GM23338 (cell line): ENCODE results near the gene ERN1. TPM values are rescaled to one million over a fixed set of nuclear protein-coding genes. Genes with fewer than 3 reads are reported as not detected.

ENCODE experiments used
- ATAC-seq: fragments of 200-7000 bp; cut with Tn5 transposase; 3 replicates; pipeline ENCODE4 v1.9.1; 2020
- DNase-seq: peaks from one replicate; pipeline ENCODE4 v3.0.0-alpha.2; 2015; ENCODE audit warnings: low spot score
- H2AFZ ChIP-seq: fragments of 200-600 bp; sonication (generic); 2 replicates; pipeline ENCODE4 v1.8.0; 2016; ENCODE audit warnings: antibody characterized with exemption, mild to moderate bottlenecking, moderate library complexity
- H3F3A ChIP-seq: fragments of 200-600 bp; sonication (generic); replicated peaks from 2 replicates; pipeline ENCODE4 v1.8.0; 2017; ENCODE audit warnings: antibody characterized with exemption, mixed run types, low read depth
- H3K27ac ChIP-seq: fragments of 200-600 bp; sonication (generic); 2 replicates; pipeline ENCODE4 v1.6.1; 2016; ENCODE audit warnings: low read depth
- H3K27me3 ChIP-seq: fragments of 200-600 bp; sonication (generic); 2 replicates; pipeline ENCODE4 v1.8.0; 2016; ENCODE audit warnings: mild to moderate bottlenecking, mixed run types, moderate library complexity; ENCODE audit not compliant: insufficient read depth
- H3K36me3 ChIP-seq: fragments of 200-600 bp; sonication (generic); 2 replicates; pipeline ENCODE4 v1.8.0; 2016; ENCODE audit warnings: mild to moderate bottlenecking; ENCODE audit not compliant: insufficient read depth
- H3K4me1 ChIP-seq: fragments of 200-600 bp; sonication (generic); 2 replicates; pipeline ENCODE4 v1.8.0; 2016; ENCODE audit warnings: mild to moderate bottlenecking, moderate library complexity; ENCODE audit not compliant: insufficient read depth
- H3K4me2 ChIP-seq: fragments of 200-600 bp; sonication (generic); 2 replicates; pipeline ENCODE4 v1.7.1; 2017; ENCODE audit warnings: mixed run types
- H3K4me3 ChIP-seq: fragments of 200-600 bp; sonication (generic); 2 replicates; pipeline ENCODE4 v1.6.1; 2016; ENCODE audit warnings: mixed run types
- H3K79me2 ChIP-seq: fragments of 200-600 bp; sonication (generic); replicated peaks from 2 replicates; pipeline ENCODE4 v1.8.0; 2017; ENCODE audit warnings: mild to moderate bottlenecking; ENCODE audit not compliant: insufficient read depth
- H3K9me2 ChIP-seq: fragments of 200-600 bp; sonication (generic); 2 replicates; pipeline ENCODE4 v1.8.0; 2017; ENCODE audit not compliant: insufficient read depth
- H4K20me1 ChIP-seq: fragments of 200-600 bp; sonication (generic); replicated peaks from 2 replicates; pipeline ENCODE4 v1.8.0; 2017; ENCODE audit warnings: mild to moderate bottlenecking; ENCODE audit not compliant: insufficient read depth
- H3K27ac Mint-ChIP-seq: 2 replicates; pipeline ENCODE4 v1.8.0; 2020; ENCODE audit warnings: inconsistent platforms, mild to moderate bottlenecking, moderate library complexity, mixed read lengths
- H3K27me3 Mint-ChIP-seq: 3 replicates; pipeline ENCODE4 v1.8.0; 2022; ENCODE audit warnings: low read depth, mild to moderate bottlenecking, moderate library complexity, mixed read lengths, inconsistent platforms; ENCODE audit not compliant: insufficient read depth, poor library complexity
- H3K36me3 Mint-ChIP-seq: 3 replicates; pipeline ENCODE4 v1.8.0; 2021; ENCODE audit warnings: low read depth, mild to moderate bottlenecking, inconsistent platforms, moderate library complexity, mixed read lengths
- H3K4me1 Mint-ChIP-seq: 3 replicates; pipeline ENCODE4 v1.8.0; 2020; ENCODE audit warnings: mild to moderate bottlenecking, inconsistent platforms, mixed read lengths
- H3K4me3 Mint-ChIP-seq: 3 replicates; pipeline ENCODE4 v1.8.0; 2021; ENCODE audit warnings: moderate library complexity, mild to moderate bottlenecking, inconsistent platforms, mixed read lengths
- H3K9me3 Mint-ChIP-seq: 3 replicates; pipeline ENCODE4 v1.8.0; 2020; ENCODE audit warnings: moderate library complexity, mild to moderate bottlenecking, inconsistent platforms, mixed read lengths
- CREB1 ChIP-seq: fragments of 250-450 bp; sonication (Bioruptor Pico); IDR thresholded peaks from 2 replicates; pipeline ENCODE4 v1.5.0; 2020; ENCODE audit warnings: low read depth, mild to moderate bottlenecking, moderate library complexity
- EZH2 ChIP-seq: fragments of 200-600 bp; sonication (generic); IDR thresholded peaks from one replicate; pipeline ENCODE4 v1.8.0; 2017; ENCODE audit warnings: antibody characterized with exemption, mild to moderate bottlenecking, low read depth; ENCODE audit not compliant: unreplicated experiment
- EZH2phosphoT487 ChIP-seq: fragments of 200-600 bp; sonication (generic); IDR thresholded peaks from one replicate; pipeline ENCODE4 v1.8.1; 2018; ENCODE audit warnings: antibody characterized with exemption; ENCODE audit not compliant: unreplicated experiment
- JUNB ChIP-seq: IDR thresholded peaks from one replicate; pipeline ENCODE4 v1.6.1; 2016; ENCODE audit warnings: antibody characterized with exemption; ENCODE audit not compliant: unreplicated experiment
- NANOG ChIP-seq: IDR thresholded peaks from 2 replicates; pipeline ENCODE4 v1.6.1; 2016; ENCODE audit warnings: antibody characterized with exemption, borderline replicate concordance
- POLR2AphosphoS5 ChIP-seq: IDR thresholded peaks from 2 replicates; pipeline ENCODE4 v1.6.1; 2016; ENCODE audit warnings: antibody characterized with exemption, low read depth
- STAT1 ChIP-seq: IDR thresholded peaks from one replicate; pipeline ENCODE4 v1.6.1; 2016; ENCODE audit warnings: antibody characterized with exemption; ENCODE audit not compliant: unreplicated experiment
- ZNF114 ChIP-seq: fragments of 250-450 bp; sonication (Bioruptor Pico); IDR thresholded peaks from 2 replicates; pipeline ENCODE4 v1.5.0; 2020; ENCODE audit warnings: mild to moderate bottlenecking, moderate library complexity
- ZNF331 ChIP-seq: fragments of 250-450 bp; sonication (Bioruptor Pico); IDR thresholded peaks from 2 replicates; pipeline ENCODE4 v1.5.0; 2020; ENCODE audit warnings: low read depth, mild to moderate bottlenecking, moderate library complexity
- polyA plus RNA-seq: library from polyadenylated mRNA; unstranded; fragments of >200 nt; fragmentation: Nextera tagmentation; extraction: Ambion mirVana; gene quantifications from 2 replicates; pipeline ENCODE4 v1.2.1, GENCODE V29; 2016
- total RNA-seq: library from RNA; depleted of rRNA; stranded (reverse); fragments of >200 nt; shearing (Covaris generic); gene quantifications from 2 replicates; pipeline ENCODE4 v1.2.3, GENCODE V29; 2014
- TF ChIP-seq, protein P1 (sequence below): fragments of 250-450 bp; sonication (Bioruptor Pico); IDR thresholded peaks from 2 replicates; pipeline ENCODE4 v1.5.0; 2020; ENCODE audit warnings: mild to moderate bottlenecking, moderate library complexity
- TF ChIP-seq, protein P2 (sequence below), 2 experiments: fragments of 200-600 bp in 1 of 2; sonication (generic) in 1 of 2; conservative IDR thresholded peaks; 2 replicates each; pipeline versions ENCODE4 v1.5.1 to v1.6.1; 2016 to 2017; ENCODE audit warnings: antibody characterized with exemption in 2 of 2, low read depth in 2 of 2, mild to moderate bottlenecking in 2 of 2, moderate library complexity in 1 of 2
- TF ChIP-seq, protein P3 (sequence below): IDR thresholded peaks from one replicate; pipeline ENCODE4 v1.6.1; 2018; ENCODE audit warnings: antibody characterized with exemption; ENCODE audit not compliant: unreplicated experiment
- TF ChIP-seq, protein P4 (sequence below): IDR thresholded peaks from 2 replicates; pipeline ENCODE4 v1.6.1; 2016; ENCODE audit warnings: antibody characterized with exemption

ERN1 gene
- total and polyA plus RNA-seq, 2 experiments from 2014 or later: 5.9 to 7.5 TPM

DNA sequence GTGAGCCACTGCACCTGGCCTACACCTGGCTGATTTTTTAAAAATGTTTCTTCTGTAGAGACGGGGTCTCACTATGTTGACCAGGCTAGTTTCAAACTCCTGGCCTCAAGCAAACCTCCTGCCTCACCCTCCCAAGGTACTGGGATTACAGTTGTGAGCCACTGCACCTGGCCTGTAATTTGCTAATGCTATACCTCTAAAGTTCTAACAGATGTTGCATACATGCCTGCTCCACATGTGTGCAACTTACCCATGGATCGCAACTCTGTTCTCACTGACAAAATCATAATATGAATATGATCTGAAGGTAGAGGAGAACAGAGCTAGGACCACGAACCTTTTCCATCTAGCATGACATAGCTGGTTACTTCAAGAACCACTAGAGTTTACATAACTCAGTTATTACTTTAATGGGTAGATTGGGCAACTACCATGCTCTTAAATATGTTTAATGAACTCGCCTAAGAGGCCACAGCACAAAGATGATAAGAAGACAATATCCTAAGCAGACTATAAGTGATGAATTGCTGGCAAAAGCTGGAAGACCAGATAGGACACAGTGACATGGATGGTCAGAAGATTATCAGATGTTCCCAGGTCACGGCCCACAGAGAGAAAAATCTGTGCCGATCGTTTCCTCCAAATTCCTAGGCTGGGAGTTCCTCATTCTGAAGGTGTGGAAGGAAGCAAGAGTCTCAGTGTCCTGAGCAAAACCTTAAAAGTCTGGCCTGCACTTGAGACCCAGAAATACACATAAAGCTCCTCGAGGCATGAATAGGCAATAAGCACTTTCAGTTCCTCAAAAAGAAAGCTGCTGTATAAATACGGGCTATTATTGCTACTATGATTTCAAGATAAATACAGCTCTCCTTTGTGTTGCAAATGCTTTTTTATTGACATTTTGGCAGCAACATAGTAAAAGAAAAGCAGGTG lies 55.9 kb downstream of the ERN1 start:
- Histone ChIP-seq H3K36me3 (no peaks in the 10 kb centered on the region), H2AFZ (no peak overlapping the region), H3K79me2 (no peaks in the 10 kb centered on the region), H3F3A (no peaks in the 10 kb centered on the region), H3K27ac (no peak overlapping the region), H3K27me3 (no peaks in the 10 kb centered on the region), H3K4me3 (no peak overlapping the region), H4K20me1 (no peaks in the 10 kb centered on the region), H3K4me1 (no peaks in the 10 kb centered on the region), H3K4me2 (no peak overlapping the region), H3K9me2 (no peaks in the 10 kb centered on the region)
- ATAC-seq (no peak), DNase-seq (no peak)
- Mint-ChIP-seq H3K4me1 (peaks cover 6% of the 10 kb centered on the region; the same call in 2 of the 3 replicates), H3K4me3 (no peak overlapping the region), H3K27me3 (no peaks in the 10 kb centered on the region), H3K27ac (no peak overlapping the region), H3K36me3 (peaks cover 23% of the 10 kb centered on the region), H3K9me3 (peaks cover 11% of the 10 kb centered on the region)
- TF ChIP-seq JUNB: no peak
- TF ChIP-seq NANOG: no peak
- TF ChIP-seq, protein P1, sequence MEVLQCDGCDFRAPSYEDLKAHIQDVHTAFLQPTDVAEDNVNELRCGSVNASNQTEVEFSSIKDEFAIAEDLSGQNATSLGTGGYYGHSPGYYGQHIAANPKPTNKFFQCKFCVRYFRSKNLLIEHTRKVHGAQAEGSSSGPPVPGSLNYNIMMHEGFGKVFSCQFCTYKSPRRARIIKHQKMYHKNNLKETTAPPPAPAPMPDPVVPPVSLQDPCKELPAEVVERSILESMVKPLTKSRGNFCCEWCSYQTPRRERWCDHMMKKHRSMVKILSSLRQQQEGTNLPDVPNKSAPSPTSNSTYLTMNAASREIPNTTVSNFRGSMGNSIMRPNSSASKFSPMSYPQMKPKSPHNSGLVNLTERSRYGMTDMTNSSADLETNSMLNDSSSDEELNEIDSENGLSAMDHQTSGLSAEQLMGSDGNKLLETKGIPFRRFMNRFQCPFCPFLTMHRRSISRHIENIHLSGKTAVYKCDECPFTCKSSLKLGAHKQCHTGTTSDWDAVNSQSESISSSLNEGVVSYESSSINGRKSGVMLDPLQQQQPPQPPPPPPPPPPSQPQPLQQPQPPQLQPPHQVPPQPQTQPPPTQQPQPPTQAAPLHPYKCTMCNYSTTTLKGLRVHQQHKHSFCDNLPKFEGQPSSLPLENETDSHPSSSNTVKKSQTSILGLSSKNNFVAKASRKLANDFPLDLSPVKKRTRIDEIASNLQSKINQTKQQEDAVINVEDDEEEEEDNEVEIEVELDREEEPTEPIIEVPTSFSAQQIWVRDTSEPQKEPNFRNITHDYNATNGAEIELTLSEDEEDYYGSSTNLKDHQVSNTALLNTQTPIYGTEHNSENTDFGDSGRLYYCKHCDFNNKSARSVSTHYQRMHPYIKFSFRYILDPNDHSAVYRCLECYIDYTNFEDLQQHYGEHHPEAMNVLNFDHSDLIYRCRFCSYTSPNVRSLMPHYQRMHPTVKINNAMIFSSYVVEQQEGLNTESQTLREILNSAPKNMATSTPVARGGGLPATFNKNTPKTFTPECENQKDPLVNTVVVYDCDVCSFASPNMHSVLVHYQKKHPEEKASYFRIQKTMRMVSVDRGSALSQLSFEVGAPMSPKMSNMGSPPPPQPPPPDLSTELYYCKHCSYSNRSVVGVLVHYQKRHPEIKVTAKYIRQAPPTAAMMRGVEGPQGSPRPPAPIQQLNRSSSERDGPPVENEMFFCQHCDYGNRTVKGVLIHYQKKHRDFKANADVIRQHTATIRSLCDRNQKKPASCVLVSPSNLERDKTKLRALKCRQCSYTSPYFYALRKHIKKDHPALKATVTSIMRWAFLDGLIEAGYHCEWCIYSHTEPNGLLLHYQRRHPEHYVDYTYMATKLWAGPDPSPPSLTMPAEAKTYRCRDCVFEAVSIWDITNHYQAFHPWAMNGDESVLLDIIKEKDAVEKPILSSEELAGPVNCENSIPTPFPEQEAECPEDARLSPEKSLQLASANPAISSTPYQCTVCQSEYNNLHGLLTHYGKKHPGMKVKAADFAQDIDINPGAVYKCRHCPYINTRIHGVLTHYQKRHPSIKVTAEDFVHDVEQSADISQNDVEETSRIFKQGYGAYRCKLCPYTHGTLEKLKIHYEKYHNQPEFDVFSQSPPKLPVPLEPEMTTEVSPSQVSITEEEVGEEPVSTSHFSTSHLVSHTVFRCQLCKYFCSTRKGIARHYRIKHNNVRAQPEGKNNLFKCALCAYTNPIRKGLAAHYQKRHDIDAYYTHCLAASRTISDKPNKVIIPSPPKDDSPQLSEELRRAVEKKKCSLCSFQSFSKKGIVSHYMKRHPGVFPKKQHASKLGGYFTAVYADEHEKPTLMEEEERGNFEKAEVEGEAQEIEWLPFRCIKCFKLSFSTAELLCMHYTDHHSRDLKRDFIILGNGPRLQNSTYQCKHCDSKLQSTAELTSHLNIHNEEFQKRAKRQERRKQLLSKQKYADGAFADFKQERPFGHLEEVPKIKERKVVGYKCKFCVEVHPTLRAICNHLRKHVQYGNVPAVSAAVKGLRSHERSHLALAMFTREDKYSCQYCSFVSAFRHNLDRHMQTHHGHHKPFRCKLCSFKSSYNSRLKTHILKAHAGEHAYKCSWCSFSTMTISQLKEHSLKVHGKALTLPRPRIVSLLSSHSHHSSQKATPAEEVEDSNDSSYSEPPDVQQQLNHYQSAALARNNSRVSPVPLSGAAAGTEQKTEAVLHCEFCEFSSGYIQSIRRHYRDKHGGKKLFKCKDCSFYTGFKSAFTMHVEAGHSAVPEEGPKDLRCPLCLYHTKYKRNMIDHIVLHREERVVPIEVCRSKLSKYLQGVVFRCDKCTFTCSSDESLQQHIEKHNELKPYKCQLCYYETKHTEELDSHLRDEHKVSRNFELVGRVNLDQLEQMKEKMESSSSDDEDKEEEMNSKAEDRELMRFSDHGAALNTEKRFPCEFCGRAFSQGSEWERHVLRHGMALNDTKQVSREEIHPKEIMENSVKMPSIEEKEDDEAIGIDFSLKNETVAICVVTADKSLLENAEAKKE (CRISPR knock-in tag): no peak
- no peak for TF ChIP-seq ZNF331 (CRISPR knock-in tag)
- TF ChIP-seq ZNF114 (CRISPR knock-in tag): no peak
- no peak for TF ChIP-seq STAT1
- no peak for TF ChIP-seq CREB1 (CRISPR knock-in tag)
- TF ChIP-seq EZH2: no peak
- TF ChIP-seq, protein P2, sequence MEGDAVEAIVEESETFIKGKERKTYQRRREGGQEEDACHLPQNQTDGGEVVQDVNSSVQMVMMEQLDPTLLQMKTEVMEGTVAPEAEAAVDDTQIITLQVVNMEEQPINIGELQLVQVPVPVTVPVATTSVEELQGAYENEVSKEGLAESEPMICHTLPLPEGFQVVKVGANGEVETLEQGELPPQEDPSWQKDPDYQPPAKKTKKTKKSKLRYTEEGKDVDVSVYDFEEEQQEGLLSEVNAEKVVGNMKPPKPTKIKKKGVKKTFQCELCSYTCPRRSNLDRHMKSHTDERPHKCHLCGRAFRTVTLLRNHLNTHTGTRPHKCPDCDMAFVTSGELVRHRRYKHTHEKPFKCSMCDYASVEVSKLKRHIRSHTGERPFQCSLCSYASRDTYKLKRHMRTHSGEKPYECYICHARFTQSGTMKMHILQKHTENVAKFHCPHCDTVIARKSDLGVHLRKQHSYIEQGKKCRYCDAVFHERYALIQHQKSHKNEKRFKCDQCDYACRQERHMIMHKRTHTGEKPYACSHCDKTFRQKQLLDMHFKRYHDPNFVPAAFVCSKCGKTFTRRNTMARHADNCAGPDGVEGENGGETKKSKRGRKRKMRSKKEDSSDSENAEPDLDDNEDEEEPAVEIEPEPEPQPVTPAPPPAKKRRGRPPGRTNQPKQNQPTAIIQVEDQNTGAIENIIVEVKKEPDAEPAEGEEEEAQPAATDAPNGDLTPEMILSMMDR (conservative IDR thresholded peaks at IDR 0.05; ENCODE audit: low read depth in 2 of 2): no peak
- TF ChIP-seq, protein P3, sequence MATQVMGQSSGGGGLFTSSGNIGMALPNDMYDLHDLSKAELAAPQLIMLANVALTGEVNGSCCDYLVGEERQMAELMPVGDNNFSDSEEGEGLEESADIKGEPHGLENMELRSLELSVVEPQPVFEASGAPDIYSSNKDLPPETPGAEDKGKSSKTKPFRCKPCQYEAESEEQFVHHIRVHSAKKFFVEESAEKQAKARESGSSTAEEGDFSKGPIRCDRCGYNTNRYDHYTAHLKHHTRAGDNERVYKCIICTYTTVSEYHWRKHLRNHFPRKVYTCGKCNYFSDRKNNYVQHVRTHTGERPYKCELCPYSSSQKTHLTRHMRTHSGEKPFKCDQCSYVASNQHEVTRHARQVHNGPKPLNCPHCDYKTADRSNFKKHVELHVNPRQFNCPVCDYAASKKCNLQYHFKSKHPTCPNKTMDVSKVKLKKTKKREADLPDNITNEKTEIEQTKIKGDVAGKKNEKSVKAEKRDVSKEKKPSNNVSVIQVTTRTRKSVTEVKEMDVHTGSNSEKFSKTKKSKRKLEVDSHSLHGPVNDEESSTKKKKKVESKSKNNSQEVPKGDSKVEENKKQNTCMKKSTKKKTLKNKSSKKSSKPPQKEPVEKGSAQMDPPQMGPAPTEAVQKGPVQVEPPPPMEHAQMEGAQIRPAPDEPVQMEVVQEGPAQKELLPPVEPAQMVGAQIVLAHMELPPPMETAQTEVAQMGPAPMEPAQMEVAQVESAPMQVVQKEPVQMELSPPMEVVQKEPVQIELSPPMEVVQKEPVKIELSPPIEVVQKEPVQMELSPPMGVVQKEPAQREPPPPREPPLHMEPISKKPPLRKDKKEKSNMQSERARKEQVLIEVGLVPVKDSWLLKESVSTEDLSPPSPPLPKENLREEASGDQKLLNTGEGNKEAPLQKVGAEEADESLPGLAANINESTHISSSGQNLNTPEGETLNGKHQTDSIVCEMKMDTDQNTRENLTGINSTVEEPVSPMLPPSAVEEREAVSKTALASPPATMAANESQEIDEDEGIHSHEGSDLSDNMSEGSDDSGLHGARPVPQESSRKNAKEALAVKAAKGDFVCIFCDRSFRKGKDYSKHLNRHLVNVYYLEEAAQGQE: no peak
- TF ChIP-seq, protein P4, sequence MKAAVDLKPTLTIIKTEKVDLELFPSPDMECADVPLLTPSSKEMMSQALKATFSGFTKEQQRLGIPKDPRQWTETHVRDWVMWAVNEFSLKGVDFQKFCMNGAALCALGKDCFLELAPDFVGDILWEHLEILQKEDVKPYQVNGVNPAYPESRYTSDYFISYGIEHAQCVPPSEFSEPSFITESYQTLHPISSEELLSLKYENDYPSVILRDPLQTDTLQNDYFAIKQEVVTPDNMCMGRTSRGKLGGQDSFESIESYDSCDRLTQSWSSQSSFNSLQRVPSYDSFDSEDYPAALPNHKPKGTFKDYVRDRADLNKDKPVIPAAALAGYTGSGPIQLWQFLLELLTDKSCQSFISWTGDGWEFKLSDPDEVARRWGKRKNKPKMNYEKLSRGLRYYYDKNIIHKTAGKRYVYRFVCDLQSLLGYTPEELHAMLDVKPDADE: no peak
- TF ChIP-seq POLR2AphosphoS5: no peak
- no peak for TF ChIP-seq EZH2phosphoT487
